GM19193 (cell line): ENCODE data around the gene FAM240A.

Experiments used
- POLR2A ChIP-seq: IDR thresholded peaks from 4 replicates; pipeline ENCODE4 v1.6.1; 2011; ENCODE audit not compliant: insufficient read depth, insufficient read length; ENCODE audit errors: extremely low read depth

FAM240A gene

DNA sequence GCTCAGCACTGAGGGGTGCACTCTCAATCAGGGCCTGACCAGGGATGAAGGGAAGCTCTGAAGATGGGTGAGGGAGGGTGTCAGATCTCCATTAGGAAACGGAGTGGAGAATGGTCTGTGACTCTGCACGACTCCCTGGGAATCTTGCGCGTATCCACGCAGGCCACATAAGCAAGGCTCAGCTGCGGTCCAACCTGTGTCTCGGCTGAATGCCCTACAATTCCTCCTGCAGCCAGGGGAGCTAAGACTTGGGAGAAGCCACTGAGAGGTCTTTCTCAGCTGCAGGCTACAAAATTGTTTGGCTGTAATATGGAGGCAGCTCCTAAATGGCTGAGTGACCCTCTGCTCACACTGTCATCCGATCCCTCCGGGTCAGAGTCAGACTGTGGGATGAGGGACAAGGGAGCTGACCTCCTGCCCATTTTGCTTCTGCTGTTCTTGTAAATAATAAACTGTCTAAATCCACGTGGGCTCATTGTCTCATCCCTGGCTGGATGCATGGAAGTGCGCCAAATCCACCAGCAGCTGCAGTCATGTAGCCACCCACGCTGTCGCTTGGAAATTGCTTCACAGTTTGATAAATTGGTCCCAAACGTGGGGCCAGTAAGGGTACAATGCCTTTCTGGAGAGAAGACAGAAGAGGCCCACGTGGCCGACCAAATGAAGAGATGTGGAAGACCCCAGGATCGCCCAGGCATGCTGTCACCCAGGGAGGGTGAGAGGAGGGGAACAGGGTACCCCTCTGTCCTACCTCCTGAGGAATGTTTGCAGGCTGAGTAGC, 50.6 kb downstream of the FAM240A start:
- TF ChIP-seq POLR2A = no peak

DNA sequence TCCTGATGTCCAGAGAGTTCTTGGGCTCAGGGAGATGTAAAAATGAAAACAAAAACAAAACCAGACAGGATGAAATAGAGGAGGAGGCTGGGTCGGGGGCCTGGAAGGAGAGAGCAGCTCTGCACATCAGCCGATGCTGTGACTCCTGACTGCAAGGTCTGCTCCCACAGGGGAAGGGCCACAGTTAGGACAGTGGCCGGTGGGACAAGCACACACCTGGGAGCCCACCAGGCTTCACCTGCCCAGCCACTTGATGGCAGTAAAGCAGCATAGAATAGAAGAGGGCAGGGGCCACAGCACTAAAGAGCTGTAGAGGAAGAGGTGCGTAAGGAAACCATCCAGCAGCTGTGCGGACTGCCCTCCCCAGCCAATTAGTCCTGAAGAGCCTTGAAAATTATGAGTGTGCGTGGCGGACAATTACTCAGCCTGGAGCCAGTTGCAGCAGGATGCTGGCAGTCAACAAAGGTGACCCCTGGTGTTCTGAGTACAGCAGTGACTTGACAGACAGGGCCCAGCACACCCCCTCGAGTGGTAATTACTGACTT, 51.3 kb downstream of the FAM240A start:
- TF ChIP-seq POLR2A = no peak

DNA sequence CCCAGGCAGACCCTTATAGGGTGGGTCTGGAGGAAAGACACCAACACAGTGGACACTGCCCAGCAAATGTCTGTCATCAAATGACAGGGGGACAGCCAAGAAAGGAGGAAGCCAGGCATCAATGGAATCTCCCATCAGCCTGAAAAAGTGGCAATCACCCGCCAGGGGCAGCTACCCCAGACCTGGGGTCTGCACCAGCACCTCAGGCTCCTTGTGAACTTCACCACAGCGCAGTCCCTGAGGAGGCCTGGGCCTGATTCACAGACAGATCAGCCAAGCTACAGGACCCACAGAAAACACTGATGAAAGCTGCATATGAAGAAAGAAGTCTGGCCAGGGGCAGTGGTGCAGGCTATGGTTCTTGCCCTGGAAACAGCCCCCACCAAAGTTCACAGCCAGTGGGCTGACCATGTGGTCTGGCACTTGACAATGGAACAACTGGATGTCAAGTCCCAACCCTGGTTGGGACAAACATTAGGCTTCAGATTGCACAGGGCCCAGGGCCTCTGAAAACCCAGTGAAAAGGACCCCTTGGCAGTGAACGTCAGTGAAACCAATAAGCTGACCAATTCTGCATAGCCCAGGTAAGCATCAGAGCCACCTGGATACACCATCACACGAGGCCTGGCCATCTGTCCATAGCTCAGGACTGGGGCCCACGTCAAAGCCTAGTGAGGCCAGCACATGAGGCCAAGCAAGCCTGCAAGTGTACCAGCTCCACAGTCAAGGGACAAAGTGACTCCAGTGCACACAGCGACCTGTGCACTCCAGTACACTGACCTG, 52.1 kb downstream of the FAM240A start:
- TF ChIP-seq POLR2A = no peak

DNA sequence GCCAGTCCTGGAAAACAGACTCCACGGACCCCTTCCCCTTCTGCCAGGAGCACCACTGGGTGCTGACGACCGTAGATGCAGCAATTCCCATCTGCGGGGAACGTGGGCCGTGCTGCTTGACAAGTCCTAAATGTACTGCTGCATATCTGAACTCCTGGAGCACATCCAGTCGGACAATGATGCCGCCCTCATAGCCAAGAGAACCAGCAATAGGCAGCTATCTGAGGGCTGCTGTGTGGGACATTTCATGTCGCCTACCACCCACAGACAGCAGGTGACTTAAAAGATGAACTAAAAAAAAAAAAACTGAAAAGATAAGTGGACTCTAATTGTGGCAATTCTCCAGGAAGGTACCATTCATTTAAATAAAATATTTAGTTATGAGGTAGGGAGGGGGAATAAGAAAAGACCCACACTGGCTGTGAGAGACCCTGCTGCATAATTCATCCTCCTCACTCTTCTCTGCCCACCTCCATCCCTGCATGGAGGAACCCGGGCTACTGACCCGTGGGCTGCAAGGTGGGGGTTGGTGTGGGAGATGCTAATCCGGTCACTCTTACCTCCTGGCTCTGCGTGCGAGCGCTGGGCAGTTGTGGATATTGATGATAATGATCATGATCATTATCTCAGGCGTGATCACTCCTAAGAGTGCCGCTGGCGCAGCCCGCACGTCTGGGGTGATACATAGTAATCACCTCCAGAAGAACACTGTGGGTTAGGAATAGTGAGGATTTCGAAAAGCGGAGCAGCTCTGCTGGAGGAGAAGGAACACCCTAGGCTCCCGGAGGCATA, 52.8 kb downstream of the FAM240A start:
- TF ChIP-seq POLR2A = no peak

DNA sequence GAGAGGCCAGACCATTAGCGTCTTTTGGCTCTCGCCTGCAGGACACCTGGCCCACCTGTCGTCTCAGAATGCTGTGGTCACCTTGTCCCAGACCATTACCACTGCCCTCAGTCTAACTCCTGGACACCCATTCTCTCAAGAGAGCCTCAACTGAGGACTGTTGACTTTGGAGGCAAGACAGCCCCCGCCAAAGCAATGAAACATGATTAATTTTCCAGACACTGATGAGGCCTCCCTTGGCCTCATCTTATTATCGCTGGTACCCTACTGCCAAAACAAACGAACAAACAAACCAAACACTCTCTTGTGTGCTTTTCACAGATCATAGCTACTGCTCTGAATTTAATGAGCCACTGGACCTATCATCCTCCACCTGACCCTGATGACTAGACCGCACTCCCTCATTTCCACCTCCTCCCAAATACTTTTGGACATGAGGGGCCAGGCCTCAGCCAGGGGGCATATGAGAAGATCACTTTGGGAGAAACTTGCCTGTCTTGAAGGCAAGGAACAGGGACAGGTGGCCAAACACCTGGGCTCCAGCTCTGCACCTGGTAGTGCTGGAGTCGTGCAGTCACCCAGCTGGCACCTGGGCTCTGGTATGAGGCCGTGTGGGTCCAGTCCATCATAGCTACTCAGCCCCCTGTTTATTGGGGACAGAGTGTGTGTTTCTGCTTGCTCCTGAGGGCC, 53.6 kb downstream of the FAM240A start:
- TF ChIP-seq POLR2A = no peak

DNA sequence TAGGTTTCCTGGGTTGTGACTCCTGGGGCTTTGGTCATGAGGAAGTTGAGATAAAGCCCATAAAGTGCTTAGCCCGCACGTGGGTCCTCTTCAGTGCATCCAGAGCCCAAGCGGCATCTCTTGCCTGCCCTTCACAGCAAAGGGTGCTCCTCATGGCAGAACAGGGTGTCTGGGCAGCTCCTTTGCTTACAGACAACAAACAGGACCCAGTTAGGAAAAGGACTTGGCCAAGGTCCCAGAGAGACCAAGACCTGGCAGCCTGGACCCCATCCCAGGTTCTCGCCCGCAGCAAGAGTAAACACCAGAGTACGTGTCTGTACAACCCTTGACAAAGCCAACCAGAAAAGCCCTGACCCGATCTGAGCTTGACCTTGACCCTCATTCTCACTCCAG, 54.1 kb downstream of the FAM240A start:
- TF ChIP-seq POLR2A = no peak

DNA sequence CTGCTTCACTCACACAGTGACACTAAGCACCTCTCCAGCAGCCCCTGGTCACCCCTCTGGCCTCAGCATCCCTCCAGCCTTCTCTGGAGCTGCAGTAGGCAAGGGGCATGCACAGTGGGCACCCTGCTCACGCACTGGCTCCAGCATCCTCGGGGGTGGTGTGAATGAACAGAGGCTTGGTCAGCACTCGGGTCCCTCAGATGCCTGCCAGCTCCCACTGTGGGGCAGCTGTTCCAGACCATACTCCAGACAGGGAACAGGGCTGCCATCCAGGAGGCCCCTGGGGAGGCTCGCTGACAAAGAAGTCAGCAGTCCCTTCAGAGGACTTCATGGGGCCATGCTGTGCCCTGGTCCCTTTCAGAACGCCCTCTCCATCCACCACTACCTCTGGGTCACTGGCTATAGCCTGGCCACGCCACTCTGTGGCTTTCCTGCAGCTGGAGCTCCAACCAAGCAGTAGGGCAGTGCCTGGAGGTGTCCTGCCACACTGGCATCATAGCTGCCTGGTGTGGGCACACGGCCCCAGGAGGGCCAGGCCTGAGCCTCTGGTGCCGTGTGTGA, 54.8 kb downstream of the FAM240A start:
- TF ChIP-seq POLR2A = no peak

DNA sequence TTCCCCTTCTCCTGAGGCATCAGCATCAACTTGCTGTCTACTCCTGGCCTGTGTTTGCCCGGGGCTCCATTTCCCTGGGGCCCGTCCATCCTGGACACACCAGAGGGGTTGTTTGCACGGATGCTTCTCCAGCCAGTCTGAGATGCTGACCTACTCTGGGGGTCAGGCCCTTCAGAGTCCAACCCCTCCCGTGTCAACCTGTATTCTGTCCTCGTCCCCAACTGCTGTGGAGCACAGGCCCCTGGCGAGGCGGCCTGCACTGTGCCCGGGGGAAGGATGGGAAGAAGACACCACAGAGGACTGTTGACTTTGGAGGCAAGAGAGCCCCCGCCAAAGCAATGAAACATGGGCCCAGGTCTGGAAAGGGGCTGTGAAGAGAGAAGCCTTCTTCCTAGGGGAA, 55.3 kb downstream of the FAM240A start:
- TF ChIP-seq POLR2A = no peak

DNA sequence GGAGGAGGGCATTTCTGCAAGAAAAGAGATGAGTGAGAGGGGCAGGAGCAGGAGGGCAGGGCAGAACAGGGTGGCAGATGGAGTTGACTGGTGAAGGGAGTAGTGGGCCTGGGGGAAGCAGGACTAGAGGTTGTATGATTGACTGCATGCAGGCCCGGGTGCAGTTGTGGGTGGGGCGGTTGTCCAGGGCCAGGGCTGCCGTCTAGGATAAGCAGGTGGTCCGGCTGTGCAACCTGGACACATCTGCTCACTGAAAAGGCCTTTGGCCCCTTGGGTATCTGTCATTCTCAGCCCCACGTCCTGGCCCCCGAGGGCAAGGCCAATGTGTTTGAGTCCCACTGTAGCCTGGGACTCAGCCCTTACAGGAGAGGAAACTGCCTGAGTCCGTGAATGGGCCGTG, 55.8 kb downstream of the FAM240A start:
- no peak for TF ChIP-seq POLR2A

DNA sequence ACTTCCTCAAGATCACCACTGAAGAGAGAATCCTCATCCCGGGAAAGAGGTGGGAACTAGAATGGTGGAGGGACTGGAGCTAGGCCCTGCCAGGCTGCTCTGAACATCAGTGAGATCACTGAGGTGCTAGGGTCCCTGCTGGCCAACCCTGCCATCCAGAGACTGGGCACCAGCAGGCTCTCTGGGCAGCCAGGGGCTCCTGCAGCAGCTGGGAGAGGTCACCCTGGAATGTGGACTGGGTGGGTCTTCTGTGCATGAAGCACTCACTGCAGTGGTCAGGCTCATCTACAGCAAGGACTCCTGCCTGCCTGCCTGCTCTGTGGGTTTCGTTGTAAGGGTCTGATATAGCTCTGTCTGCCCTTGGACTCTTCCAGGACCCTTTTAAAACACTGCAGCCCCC, 56.3 kb downstream of the FAM240A start:
- TF ChIP-seq POLR2A = no peak

DNA sequence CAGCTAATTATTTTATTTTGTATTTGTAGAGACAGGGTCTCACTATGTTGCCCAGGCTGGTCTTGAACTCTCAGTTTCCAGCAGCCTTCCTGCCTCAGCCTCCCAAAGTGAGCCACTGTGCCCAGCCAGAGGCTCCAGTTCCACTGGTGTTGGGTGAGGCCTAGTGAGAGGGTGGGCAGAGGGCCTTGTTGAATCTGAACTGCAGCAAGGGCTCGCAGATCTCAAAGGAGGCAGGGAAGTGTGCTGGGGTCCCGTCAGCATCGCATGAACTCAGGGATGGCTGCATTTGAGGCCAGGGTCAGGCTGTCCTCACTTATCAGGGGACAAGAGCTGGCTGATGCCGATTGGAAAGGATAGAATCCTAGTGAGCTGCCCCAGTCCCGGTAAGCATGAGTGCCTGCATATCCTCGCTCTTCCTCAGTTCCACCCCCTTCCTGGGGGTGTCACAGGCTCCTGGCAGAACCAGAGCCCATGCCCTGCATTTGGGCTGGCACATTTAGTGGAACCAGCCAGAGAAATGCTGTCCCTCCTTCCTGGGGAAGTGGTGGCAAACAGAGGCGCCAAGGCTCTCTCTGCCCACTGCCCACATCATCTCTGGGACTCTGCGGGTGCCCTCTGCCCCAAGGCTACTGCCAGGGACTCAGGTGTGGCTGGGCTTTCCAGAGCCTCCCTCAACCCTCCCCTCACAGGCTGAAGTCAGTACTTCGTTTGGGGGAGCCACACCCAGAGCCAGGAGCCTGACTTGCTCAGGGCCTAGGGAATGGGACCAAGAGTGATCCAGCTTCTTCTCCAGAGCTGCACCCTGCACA, 57.1 kb downstream of the FAM240A start:
- no peak for TF ChIP-seq POLR2A

DNA sequence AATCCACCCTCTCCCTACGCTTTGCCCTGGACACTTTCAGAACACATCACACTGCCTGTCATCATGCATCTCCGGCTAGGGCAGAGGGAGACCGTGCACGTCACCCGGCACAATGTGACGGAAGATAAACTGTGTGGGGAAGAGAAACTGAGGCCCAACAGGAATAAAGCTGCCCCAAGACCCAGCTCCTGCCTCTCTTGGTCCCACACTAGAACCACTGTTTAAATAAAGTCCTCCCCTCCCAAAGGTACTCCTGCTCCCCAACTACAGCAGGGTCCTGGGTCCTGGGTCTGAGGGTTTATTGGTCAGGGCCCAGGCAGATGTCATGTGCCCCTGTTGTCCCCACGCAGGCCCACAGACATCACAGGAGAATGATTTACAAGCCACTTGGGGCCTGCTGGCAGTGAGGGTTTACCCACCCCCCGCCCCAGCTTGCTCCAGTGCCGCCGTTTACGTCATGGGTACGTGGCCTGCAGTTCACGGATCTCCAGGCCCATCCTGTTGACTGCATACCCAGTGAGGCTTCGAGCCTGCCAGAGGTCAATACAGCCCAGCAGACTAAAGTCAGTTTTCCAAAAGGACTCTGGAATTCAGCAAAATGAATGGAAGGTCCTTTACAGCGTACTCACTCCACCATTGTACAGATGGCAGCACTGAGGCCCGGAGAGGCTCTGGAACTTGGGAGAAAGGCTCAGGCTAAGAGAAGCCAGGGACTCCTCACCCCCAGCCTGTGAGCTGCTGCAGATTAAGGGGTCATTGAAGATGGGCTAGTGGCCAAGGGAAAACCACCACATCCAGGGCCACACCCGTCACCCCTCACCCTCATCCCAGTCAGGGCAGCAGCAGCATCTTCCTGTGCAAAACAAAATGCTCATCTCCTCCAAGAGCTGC, 57.9 kb downstream of the FAM240A start:
- no peak for TF ChIP-seq POLR2A
